Gastroesophageal sphincter (tissue), 4 donors: Measurements from ENCODE around the gene SSH2. TPM values are rescaled to one million over a fixed set of nuclear protein-coding genes. Genes with fewer than 3 reads are reported as not detected.
A peak's percentile ranks its signal among the peaks of the same experiment; 100 is the strongest.

Source experiments
- ATAC-seq: fragments of 150-250 bp; one replicate; pipeline ENCODE4 v1.9.1; 2016; ENCODE audit warnings: mild to moderate bottlenecking, moderate library complexity
- H3K27ac ChIP-seq, 4 donors: fragments of 200-600 bp; sonication (generic) in 3 of 4; 1 replicate in 3 of 4; 2 replicates in 1 of 4; pipeline ENCODE4 v1.5.1; 2016 to 2019
- H3K27me3 ChIP-seq: fragments of 200-600 bp; sonication (generic); one replicate; pipeline ENCODE4 v1.5.1; 2019
- H3K36me3 ChIP-seq, 2 donors: fragments of 200-600 bp; sonication (generic); one replicate each; pipeline ENCODE4 v1.5.1; 2019; ENCODE audit warnings: control low read depth in 1 of 2
- H3K4me1 ChIP-seq, 3 donors: fragments of 200-600 bp; sonication (generic); 1 replicate in 2 of 3; 2 replicates in 1 of 3; pipeline ENCODE4 v1.5.1; 2016 to 2019; ENCODE audit warnings: control low read depth in 2 of 3
- H3K4me3 ChIP-seq, 2 donors: fragments of 200-600 bp; sonication (generic); one replicate each; pipeline ENCODE4 v1.5.1; 2019; ENCODE audit warnings: mild to moderate bottlenecking in 1 of 2, moderate library complexity in 1 of 2
- H3K9me3 ChIP-seq, 3 donors: fragments of 200-600 bp; sonication (generic); one replicate each; pipeline ENCODE4 v1.5.1; 2017 to 2019; ENCODE audit warnings: control low read depth in 2 of 3
- EP300 ChIP-seq: sonication (generic); formaldehyde crosslinking; IDR thresholded peaks from one replicate; pipeline ENCODE4 v1.6.1; 2017; ENCODE audit warnings: antibody characterized with exemption, mild to moderate bottlenecking
- POLR2A ChIP-seq, 2 donors: fragments of 450-650 bp; IDR thresholded peaks; one replicate each; pipeline ENCODE4 v1.6.1; 2017; ENCODE audit warnings: antibody characterized with exemption in 2 of 2, mild to moderate bottlenecking in 2 of 2, moderate library complexity in 1 of 2
- POLR2AphosphoS5 ChIP-seq: sonication (generic); formaldehyde crosslinking; IDR thresholded peaks from one replicate; pipeline ENCODE4 v1.6.1; 2017; ENCODE audit warnings: antibody characterized with exemption
- WGBS, 2 donors: methylation state at CpG; one replicate each; pipeline ENCODE4 v1.1.5; 2018; ENCODE audit warnings: low coverage in 1 of 2; 5-methylcytosine and 5-hydroxymethylcytosine counted together
- total RNA-seq, 4 donors: library from RNA; depleted of rRNA; stranded (reverse); fragments of >200 nt; gene quantifications; one replicate each; pipeline ENCODE4 v1.1.0, GENCODE V29; 2016
- TF ChIP-seq, protein P1 (sequence below), 4 experiments: fragments of 200-600 bp in 2 of 4; fragments of 450-650 bp in 2 of 4; sonication (generic) in 1 of 4; IDR thresholded peaks; one replicate each; pipeline ENCODE4 v1.5.1; 2017 to 2019; ENCODE audit warnings: antibody characterized with exemption in 4 of 4, mild to moderate bottlenecking in 2 of 4, moderate library complexity in 2 of 4

The SSH2 gene
- total RNA-seq, 4 donors from 2014 or later, result 16.0 to 39.7 (median 24.9) TPM

GRCh38 chr17:29930409-29931010, 482 bp upstream of the SSH2 start:
- H3K27ac ChIP-seq, result peak overlapping the region; percentile 82 to 96 (median 94)
- no peaks in the 10 kb centered on the region for H3K9me3 ChIP-seq
- 0 to 1% methylated on average over 10 to 15 of the region's 20 CpGs for WGBS, 2 donors
- no peaks in the 10 kb centered on the region for H3K27me3 ChIP-seq
- ATAC-seq, result peak; percentile 50
- peak overlapping the region; percentile 88 to 94 for H3K4me3 ChIP-seq
- no peaks in the 10 kb centered on the region for H3K36me3 ChIP-seq
- H3K4me1 ChIP-seq, result peaks cover 2 to 35% (median 21%) of the 10 kb centered on the region in 3 donors
- TF ChIP-seq POLR2AphosphoS5 (no peak), EP300 (no peak), POLR2A (IDR thresholded peaks at IDR 0.05) (no peak)
- TF ChIP-seq, protein P1, sequence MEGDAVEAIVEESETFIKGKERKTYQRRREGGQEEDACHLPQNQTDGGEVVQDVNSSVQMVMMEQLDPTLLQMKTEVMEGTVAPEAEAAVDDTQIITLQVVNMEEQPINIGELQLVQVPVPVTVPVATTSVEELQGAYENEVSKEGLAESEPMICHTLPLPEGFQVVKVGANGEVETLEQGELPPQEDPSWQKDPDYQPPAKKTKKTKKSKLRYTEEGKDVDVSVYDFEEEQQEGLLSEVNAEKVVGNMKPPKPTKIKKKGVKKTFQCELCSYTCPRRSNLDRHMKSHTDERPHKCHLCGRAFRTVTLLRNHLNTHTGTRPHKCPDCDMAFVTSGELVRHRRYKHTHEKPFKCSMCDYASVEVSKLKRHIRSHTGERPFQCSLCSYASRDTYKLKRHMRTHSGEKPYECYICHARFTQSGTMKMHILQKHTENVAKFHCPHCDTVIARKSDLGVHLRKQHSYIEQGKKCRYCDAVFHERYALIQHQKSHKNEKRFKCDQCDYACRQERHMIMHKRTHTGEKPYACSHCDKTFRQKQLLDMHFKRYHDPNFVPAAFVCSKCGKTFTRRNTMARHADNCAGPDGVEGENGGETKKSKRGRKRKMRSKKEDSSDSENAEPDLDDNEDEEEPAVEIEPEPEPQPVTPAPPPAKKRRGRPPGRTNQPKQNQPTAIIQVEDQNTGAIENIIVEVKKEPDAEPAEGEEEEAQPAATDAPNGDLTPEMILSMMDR (IDR thresholded peaks at IDR 0.05), result no peak

- TF ChIP-seq EP300 (no peak), POLR2AphosphoS5 (no peak), POLR2A (IDR thresholded peaks at IDR 0.05) (no peak)
- TF ChIP-seq, protein P1 (IDR thresholded peaks at IDR 0.05), result no peak
- Histone ChIP-seq H3K4me3 (peak overlapping the region; percentile 88 to 94), H3K27me3 (no peaks in the 10 kb centered on the region), H3K36me3 (no peaks in the 10 kb centered on the region), H3K4me1 (peaks cover 2 to 35% (median 21%) of the 10 kb centered on the region in 3 donors), H3K27ac (peak overlapping the region; percentile 82 to 96 (median 94)), H3K9me3 (no peaks in the 10 kb centered on the region)
- no peak for ATAC-seq
- WGBS, 2 donors, result 0 to 2% methylated on average over 9 to 13 of the region's 13 CpGs
Observed at GRCh38 chr17:29929006-29929532, 959 bp downstream of the SSH2 start.

DNA sequence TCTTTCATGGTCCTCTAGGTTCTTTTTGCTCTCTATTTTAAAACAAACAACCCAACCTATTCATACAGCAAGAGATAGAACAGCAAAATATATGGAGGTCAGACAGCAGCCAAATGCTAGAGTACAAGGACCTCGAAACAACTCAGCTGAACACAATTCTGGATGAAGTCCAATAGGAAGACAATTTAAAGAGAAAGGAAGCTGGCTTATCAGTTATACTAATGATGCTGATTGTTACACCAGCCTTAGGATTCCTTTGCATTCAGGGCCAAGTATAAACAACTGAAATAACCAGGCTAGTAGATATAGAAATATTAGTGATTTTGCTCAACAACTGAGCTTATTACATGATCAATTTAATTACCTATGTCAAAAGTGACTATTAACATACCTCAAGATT, 2.5 kb downstream of the SSH2 start:
- Histone ChIP-seq H3K27ac (no peak overlapping the region), H3K36me3 (no peaks in the 10 kb centered on the region), H3K9me3 (no peaks in the 10 kb centered on the region), H3K27me3 (no peaks in the 10 kb centered on the region), H3K4me1 (peaks cover 2 to 35% (median 21%) of the 10 kb centered on the region in 3 donors), H3K4me3 (no peak overlapping the region)
- WGBS, 2 donors, result 0% methylated on average over 1 of the region's 1 CpG
- TF ChIP-seq POLR2AphosphoS5 (no peak), EP300 (no peak), POLR2A (IDR thresholded peaks at IDR 0.05) (no peak)
- TF ChIP-seq, protein P1 (IDR thresholded peaks at IDR 0.05), result no peak
- ATAC-seq, result no peak

DNA sequence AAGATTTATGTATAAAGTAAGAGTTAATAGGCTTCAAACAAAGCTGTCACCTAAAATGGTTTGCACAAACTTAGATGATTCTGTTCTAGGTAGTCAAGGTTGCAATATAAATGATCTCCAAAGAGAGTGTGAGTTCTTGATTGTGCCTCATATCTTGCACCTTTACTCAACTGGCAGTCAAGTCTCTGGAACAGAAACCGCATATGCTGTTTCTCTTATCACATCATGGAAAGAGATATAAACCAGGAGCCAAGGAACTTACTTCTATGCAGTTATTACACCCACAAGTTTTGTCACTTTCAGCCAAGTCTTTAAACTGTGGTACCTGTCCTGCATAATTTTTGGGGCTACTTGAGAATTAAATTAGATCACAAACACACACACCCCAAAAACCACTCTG, 5.2 kb downstream of the SSH2 start:
- Histone ChIP-seq H3K9me3 (no peaks in the 10 kb centered on the region), H3K4me1 (peaks cover 0 to 21% (median 13%) of the 10 kb centered on the region in 3 donors), H3K4me3 (no peak overlapping the region), H3K27ac (no peak overlapping the region), H3K36me3 (no peaks in the 10 kb centered on the region), H3K27me3 (no peaks in the 10 kb centered on the region)
- ATAC-seq, result no peak
- TF ChIP-seq, protein P1 (IDR thresholded peaks at IDR 0.05), result no peak
- TF ChIP-seq POLR2A (IDR thresholded peaks at IDR 0.05) (no peak), POLR2AphosphoS5 (no peak), EP300 (no peak)
- WGBS, 2 donors, result 86 to 100% methylated on average over 1 of the region's 1 CpG
